Retina (tissue), 1 donor: ENCODE data around the gene CA9.

Experiments used
- DNase-seq: peaks from one replicate; pipeline ENCODE4 v3.0.0-alpha.2; 2016

CA9 gene

DNA sequence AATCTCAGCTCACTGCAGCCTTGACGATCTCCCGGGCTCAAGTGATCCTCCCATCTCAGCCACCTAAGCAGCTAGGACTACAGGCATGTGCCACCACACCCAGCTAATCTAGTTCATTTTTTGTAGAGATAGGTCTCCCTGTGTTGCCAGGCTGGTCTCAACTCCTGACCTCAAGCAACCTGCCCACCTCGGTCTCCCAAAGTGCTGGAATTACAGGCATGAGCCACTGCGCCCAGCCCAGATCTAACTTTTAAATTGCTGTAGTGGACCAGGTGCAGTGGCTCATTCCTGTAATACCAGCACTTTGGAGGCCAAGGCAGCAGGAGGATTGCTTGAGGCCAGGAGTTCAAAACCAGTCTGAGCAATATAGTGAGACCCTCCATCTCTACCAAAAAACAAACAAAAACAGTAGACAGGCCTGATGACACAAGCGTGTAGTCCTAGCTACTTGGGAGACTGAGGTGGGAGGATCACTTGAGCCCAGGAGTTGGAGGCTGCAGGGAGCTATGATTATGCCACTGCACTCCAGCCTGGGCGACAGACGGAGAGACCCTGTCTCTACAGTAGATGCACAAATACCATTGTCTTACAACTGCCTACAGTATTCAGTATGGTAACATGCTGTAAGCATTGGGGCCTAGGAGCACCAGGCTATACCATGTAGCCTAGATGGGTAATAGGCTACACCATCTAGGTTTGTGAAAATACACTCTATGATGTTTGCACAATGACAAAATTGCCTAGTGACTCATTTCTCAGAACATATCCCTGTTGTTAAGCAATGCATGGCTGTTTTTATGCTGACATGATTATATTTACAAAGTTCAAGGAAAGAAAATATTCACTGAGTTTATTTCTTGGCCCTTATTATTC is 21.5 kb upstream of the CA9 start:
- DNase-seq, result no peak

DNA sequence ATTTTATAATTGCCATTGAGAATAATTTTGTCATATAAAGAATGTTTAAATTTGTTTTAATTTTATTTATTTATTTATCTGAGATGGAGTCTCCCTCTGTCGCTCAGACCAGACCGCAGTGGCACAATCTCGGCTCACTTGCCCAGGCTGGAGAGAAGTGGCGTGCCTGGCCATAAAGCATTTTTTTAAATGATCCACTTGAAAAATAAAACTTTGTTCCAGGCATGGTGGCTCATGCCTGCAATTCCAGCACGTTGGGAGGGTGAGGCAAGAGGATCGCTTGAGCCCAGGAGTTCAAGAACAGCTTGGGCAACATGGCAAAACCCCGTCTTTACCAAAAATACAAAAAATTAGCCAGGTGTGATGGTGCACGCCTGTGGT is 20.9 kb upstream of the CA9 start:
- DNase-seq, result no peak

DNA sequence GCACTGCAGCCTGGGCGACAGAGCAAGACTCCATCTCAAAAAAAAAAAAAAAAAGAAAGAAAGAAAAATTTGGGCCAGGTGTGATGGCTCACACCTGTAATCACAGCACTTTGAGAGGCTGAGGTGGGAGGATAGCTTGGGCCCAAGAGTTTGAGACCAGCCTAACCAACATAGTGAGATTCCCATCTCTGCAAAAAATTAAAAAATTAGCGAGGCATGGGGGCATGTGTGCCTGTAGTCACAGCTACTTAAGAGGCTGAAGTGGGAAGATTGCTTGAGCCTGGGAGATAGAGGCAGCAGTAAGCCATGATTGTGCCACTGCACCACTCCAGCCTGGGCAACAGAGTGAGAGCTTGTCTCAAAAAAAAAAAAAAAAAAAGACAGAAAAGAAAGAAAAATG is 20.1 kb upstream of the CA9 start:
- no peak for DNase-seq

DNA sequence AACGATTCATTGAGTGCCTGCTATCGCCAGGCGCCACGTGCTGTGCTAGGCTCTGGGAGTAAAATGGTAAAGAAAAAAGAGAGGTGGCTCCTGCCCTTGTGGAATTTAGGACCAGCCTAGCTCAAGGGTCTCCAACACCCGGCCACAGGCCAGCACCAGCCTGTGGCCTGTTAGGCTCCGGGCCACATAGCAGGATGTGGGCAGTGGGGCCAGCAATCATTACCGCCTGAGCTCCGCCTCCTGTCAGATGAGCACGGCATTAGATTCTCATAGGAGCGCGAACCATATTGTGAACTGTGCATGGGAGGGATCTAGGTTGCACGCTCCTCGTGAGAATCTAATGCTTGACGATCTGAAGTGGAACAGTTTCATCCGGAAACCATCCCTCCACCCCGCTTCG is 17.4 kb upstream of the CA9 start:
- no peak for DNase-seq

DNA sequence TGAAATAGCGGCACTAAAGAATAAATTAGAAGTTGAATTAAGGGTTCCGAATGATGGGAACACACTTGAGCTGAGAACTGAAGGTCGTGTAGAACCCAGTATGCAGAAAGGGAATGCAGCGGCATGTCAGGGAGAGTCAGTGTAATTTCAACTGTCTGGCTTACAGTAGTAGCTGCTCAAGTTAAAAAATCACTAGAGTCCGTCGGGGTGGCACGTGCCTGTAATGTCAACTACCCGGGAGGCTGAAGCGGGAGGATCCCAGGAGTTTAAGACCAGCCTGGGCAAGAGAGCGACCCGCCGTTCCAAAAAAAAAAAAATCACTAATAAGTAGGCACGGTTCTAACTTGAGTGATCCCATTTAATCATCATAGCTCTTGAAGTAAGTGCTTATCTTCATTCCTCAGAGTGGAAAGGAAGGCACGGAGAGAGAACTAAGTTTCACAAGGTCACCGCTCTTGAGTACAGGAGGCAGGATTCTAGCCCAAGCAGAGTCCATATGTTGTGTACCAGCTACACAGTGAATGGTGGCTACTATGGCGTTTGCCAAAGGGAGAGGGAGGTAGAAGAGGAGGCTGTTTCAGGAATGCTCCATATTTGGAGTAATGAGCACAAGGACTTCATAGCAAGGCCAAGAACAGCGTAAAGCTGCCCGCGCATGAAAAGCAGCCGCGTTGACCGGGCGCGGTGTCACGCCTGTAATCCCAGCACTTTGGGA is 16.7 kb upstream of the CA9 start:
- no peak for DNase-seq

DNA sequence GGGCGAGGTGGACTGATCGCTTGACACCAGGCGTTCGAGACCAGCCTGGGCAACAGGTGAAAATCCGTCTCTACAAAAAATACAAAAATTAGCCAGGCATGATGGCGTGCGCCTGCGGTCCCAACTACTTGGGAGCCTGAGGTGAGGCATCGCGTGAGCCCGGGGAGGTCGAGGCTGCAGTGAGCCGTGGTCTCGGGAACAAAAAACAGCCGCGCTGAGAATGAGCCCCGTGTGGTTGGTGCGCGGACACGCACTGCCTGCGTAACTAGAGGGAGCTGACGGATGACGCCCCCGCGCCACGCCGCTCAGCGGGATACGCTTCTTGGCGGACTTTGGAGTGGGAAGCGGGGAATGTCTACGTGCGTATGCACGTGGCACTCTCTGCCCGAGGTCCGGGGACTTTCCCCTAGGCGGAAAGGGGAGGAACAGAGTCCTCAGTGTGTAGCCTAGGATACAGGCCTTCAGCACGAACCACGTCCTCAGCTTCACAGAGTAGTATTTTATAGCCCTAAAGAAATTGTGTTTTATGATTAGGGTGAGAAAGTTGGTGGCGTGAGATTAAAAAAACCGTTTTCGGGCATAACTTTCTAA is 16.1 kb upstream of the CA9 start, which contains the start of gene RMRP:
TSS of gene RMRP (minus strand) at position 474 of the 591 bp plus-strand sequence.
- peak; percentile 98 for DNase-seq

DNA sequence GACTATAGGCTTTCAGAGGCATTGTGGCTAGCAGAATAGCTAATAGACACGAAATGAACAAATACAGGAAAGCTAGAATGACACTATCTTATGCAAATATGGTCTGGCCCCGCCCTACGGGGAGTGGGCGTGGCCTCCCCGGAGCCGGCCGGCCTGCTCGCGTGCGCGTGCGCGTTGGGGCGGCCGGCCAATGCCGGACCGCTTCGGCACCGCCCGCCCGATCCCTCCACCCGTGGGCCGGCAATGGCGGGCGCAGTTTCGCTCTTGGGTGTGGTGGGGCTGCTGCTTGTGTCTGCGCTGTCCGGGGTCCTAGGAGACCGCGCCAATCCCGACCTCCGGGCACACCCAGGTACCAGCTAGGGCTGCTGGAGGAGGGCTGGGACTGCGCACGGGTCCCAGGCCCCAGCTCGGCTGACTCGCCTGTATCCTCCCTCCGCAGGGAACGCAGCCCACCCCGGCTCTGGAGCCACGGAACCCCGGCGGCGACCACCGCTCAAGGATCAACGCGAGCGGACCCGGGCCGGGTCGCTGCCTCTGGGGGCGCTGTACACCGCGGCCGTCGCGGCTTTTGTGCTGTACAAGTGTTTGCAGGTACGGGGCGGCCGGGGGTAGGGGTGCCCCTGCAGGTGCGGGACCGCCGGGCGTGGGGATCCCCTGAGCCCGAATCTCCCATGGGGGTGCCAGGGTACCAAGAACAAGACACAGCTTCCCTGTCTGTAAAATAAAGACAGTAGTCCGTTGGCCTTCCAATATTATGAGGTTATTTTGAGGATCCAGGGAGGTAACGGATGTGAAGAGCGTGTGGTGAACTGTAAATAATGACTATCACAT is 15.4 kb upstream of the CA9 start, which contains the start of gene CCDC107:
TSS of gene CCDC107 (plus strand) at position 156 of the 831 bp plus-strand sequence. CDS start at position 244, 88 bp downstream.
- peak; percentile 99 for DNase-seq

DNA sequence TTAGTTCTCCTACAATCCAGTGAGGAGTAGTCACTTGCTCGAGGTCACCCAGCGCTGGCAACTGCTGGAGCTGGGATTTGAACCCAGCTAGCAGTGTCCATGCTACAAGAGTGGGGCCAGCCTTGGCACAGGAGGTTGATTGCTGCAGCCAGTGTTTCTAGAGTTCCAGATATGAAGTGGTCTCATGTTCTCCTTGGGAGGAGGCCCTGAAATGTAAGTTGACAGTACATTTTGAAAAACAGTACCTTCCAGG is 14.8 kb upstream of the CA9 start:
- no peak for DNase-seq

DNA sequence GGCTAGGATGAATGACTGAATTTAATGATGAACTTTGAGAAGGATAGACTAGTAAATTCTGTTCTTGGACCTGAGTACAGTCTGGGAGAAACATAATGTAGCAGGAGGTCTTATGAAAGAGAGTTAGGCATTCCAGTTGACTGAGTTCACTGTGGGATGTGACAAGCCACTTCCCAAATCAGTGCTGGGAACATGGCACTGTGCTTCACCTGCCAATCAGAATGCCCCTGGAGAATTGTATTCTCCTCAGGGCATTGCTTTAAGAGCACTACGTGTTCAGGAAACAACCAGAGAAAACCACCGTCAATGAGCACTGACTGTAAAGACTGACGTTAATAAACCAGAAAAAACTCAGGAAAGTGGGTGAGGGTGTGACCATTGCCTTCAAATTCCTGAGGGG is 14.4 kb upstream of the CA9 start:
- DNase-seq, result no peak

DNA sequence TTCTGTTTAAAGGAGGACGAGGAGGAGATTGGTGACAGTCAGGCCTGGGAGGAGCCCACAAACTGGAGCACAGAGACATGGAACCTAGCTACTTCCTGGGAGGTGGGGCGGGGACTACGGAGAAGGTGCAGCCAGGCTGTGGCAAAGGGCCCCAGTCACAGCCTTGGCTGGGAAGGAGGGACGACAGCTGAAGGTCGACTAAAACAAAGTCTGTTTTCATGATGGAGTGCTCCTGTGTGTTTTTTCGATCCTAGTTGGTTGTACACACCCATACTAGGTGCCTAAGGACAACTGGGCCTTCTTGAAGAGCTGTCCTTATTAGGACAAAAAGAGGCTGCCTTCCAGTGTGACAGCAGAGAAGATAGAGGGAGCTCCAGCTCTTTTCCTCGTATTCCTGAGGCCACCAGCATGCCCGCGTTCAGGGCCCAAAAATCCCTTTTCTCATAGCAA is 12.7 kb upstream of the CA9 start:
- DNase-seq, result no peak

DNA sequence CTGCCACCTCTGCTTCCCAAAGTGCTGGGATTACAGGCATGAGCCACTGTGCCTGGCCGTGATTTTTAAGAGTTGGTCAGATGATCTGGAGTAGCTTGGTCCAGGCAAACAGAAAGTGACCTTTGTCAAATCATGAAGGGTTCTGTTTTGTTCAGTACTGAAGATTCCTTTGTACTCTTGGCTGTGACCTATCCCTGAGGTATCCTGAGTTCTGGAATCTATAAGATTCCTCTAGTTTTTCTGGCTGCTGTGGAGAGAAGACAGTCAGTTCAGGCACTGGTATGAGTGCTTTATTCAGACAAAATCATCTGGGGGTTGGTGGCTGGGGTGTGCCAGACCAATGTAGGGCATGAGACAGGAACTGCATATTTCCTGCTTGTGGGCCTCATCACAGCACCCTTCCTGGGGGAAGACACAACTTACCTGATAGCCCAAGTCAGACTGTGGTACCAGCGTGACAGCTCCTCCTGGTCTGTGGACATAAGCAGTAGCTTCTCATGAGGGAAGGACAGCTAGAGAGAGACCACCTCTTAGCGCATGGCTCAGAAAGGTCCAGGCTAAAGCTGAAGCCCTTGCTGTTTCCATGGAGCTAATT is 11.9 kb upstream of the CA9 start:
- DNase-seq, result no peak

DNA sequence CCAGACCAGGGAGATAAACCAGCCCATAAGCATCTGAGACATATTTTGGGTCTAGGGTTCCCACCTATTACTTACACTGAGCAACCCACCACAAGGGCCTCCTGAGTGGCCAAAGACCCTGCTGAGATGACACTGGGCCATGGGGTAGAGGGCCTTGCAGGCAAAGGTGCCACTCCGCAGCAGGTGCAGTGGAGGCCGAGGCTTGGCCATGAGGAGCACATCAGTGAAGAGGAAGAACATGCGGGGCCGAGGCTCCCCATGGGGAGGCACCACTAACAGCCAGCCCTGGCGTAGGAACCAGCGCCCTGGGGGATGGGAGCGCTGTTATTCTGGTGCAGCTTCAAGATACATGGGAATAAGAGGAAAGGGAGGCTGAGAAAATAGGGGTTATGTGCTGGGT is 11.3 kb upstream of the CA9 start:
- no peak for DNase-seq

DNA sequence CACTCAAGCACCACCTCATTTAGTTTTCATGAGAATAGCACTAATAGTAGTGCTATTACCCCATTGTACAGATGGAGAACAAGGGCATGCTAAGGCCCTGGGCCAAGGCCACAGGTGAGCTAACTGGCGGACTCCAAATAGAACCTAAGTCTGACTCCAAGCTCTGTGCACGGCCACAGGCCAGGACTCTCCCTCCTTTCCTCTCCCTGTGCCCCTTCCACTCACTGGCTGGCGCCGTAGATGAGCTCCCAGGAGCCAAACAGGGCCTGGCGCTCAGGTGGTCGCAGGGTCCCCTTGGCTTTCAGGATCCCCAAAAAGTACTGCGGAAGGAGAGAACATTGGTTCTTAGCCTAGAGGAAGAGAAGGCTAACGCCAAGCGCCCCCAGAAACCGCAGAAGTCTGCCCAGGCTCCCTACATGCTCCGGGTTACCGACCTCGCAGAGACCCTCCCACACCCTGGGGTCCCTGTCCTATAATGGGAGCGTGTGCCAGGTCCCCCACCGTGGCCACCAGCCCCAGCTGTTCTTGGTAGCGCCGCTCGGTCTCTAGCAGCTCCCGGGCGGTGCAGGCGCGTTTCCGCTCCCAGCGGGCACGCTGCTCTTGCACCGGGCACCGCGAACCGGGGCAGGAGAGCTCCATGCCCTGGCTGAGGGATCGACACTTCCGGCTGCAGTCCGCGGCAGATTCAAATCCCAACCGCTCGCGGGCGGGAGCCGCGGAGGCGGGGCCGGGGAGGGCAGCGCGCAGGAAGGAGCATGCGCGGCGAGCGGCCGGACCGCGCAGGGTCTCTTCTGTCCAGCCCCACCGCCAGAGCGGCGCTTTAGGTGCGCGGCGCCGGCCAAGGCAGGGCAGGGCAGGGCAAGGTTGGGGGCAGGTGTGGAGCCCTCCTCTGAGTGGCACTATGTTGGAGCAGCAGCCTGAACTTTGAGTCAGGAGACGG is 8.9 kb upstream of the CA9 start, which contains the start of gene ARHGEF39:
TSS of gene ARHGEF39 (minus strand) at position 665 of the 940 bp plus-strand sequence. CDS start at position 639, 26 bp downstream.
- peak; percentile 93 for DNase-seq

DNA sequence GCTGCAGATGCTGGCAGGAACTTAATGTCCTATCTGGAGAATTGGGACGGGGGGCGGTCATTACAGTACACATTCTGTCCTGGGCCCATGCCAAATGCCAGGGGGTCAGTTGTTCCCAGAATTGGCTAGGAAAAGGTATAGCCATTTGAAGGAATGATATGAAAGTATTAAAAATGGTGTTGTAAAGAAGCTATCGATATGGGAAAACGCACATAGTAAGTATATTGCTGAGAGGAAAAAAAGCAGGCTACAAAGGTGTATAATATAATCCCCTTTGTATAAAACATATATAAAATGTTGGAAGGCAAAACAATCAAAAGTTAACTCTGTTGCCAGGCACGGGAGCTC is 8.3 kb upstream of the CA9 start:
- DNase-seq, result no peak

DNA sequence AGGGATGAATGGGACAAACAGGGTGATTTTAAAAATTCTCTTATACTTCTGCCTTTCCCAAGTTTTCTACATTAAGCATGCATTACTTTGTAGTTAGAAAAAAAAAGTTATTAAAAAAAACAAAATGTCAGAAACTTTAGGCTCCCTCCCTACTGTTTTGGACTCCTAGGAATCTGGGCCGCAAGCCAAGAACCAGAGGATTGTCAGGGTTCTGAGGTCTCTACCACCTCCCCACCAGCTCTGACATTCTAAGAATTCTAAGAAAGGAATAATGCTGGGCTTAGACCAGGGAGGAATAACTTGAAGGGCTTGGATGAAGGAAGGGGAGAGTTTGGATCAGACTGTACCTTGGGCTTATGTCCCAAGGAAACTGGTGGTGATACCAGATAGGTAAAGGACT is 7.7 kb upstream of the CA9 start:
- no peak for DNase-seq

DNA sequence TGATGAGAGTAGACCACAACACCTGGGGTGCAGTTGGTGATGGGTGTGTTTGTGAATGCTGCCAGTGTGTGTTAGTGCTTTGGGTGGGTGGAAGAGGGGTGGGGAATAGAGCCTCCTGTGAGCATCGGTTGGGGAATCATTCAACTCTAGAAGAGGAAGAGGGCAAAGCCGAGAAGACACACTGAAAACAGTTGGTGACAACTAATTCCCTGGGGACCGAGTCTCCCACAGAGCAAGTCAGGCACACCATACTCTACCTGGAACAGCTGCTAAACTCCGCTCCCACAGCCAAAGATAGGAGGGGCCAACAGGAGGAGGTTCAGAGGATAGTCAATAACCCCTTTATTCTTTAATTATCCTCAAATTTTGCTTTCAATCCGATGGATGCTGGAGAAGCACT is 7.2 kb upstream of the CA9 start:
- no peak for DNase-seq

DNA sequence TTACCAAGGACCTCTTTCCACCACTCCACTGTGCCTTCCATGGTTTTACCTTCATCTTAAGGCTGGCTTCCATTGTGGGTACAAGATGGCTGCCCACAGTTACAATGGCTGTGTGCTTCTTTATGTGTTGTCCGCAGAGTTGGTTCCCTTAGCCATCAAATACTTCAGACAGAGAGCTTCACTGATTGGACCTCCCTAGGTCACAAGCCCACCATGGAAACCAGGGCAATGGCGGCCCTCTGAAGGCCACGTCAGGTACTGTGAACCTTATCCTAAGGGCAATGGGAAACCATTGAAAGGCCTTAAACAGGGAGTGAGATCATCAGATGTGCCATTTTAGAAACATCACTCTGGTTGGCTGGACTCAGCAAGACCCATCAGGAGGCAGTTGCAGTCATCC is 5.8 kb upstream of the CA9 start:
- no peak for DNase-seq

DNA sequence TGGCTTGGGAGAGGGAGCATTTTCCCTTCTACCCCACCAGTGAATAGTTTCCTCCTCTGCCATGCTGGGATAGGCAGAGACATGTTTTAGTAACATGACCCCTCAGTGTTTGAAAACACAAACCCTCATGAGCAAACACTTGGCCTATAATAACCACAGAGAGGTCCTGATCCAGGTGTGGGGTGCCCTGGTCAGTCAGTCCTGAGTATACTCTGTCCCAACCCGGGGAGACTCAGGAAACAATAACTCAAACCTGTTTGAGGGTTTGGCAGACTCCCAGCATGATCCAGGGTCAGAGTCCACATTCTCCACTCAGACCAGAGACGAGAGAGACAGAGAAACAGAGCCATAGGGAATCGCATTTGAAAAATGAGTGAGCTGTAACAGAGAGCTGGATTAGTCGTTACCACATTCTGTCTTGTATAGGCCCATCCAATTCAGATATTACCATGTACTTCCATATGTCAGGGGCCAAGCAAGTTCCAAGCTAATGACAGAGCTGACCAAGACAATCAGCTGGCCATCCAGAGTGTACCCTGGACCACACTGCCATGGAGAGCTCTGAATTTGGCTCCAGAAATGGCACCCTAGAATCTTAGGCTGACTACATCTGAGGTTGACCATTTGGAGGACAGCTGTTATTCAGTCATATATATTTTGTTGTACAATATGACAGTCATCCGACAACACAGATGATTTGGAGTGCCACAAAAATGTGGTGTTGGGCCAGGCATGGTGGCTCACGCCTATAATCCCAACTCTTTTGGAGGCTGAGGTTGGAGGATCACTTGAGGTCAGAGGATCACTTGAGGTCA is 4.2 kb upstream of the CA9 start:
- DNase-seq, result no peak

DNA sequence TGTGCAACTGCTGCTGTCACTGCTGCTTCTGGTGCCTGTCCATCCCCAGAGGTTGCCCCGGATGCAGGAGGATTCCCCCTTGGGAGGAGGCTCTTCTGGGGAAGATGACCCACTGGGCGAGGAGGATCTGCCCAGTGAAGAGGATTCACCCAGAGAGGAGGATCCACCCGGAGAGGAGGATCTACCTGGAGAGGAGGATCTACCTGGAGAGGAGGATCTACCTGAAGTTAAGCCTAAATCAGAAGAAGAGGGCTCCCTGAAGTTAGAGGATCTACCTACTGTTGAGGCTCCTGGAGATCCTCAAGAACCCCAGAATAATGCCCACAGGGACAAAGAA is 265 bp downstream of the CA9 start:
- DNase-seq, result no peak

DNA sequence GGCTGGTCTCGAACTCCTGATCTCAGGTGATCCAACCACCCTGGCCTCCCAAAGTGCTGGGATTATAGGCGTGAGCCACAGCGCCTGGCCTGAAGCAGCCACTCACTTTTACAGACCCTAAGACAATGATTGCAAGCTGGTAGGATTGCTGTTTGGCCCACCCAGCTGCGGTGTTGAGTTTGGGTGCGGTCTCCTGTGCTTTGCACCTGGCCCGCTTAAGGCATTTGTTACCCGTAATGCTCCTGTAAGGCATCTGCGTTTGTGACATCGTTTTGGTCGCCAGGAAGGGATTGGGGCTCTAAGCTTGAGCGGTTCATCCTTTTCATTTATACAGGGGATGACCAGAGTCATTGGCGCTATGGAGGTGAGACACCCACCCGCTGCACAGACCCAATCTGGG is 1.5 kb downstream of the CA9 start:
- no peak for DNase-seq
